ENCODE data around the gene UPF2. TPM values are rescaled to one million over a fixed set of nuclear protein-coding genes. Genes with fewer than 3 reads are reported as not detected.

UPF2 gene
- total and polyA plus RNA-seq, 2 of the 13 experiments (the other 11 are each of a cell fraction or from before 2014, with no cell fraction given), result 6.2 to 14.5 TPM

GRCh38 chr10:11881477-11882417, 160.9 kb downstream of the UPF2 start (continued):
- no peak for TF ChIP-seq ATF4 (CRISPR knock-in tag; IDR thresholded peaks at IDR 0.05)
- TF ChIP-seq ZNF550 (CRISPR knock-in tag; IDR thresholded peaks at IDR 0.05; ENCODE audit: borderline replicate concordance), result no peak
- no peak for TF ChIP-seq GATA4 (IDR thresholded peaks at IDR 0.05; ENCODE audit: borderline replicate concordance, low read depth)
- 0 out of 2 replicates have a peak, but pooled peaks have one; percentile 43 for TF ChIP-seq HIC2 (CRISPR knock-in tag; IDR thresholded peaks at IDR 0.05; ENCODE audit: low read depth)
- TF ChIP-seq ARNTL (CRISPR knock-in tag; IDR thresholded peaks at IDR 0.05), result no peak
- TF ChIP-seq SIX4 (CRISPR knock-in tag; IDR thresholded peaks at IDR 0.05), result no peak
- no peak for TF ChIP-seq MAZ (IDR thresholded peaks at IDR 0.05; ENCODE audit: borderline replicate concordance, low read depth, low read length)
- TF ChIP-seq MAZ (CRISPR knock-in tag; IDR thresholded peaks at IDR 0.05; ENCODE audit: low read depth), result no peak
- no peak for TF ChIP-seq ZNF343 (CRISPR knock-in tag; IDR thresholded peaks at IDR 0.05)
- no peak for TF ChIP-seq ZNF138 (CRISPR knock-in tag; IDR thresholded peaks at IDR 0.05; ENCODE audit: low read depth)
- TF ChIP-seq HBP1 (CRISPR knock-in tag; IDR thresholded peaks at IDR 0.05; ENCODE audit: low read depth), result no peak
- no peak for TF ChIP-seq ZNF713 (CRISPR knock-in tag; IDR thresholded peaks at IDR 0.05)
- TF ChIP-seq TGIF2 (CRISPR knock-in tag; IDR thresholded peaks at IDR 0.05), result 0 out of 2 replicates have a peak, but pooled peaks have one; percentile 47
- TF ChIP-seq RAD21 (CRISPR knock-in tag; IDR thresholded peaks at IDR 0.05), result peak; percentile 85
- no peak for TF ChIP-seq ZNF33B (CRISPR knock-in tag; IDR thresholded peaks at IDR 0.05)
- no peak for TF ChIP-seq ZSCAN22 (CRISPR knock-in tag; IDR thresholded peaks at IDR 0.05)
- TF ChIP-seq ZNF615 (CRISPR knock-in tag; IDR thresholded peaks at IDR 0.05; ENCODE audit: borderline replicate concordance), result no peak
- no peak for TF ChIP-seq ZNF503 (CRISPR knock-in tag; IDR thresholded peaks at IDR 0.05)
- no peak for TF ChIP-seq SNRNP70 (IDR thresholded peaks at IDR 0.05; ENCODE audit: low read depth, low read length)
- no peak for TF ChIP-seq ZFYVE20 (CRISPR knock-in tag; IDR thresholded peaks at IDR 0.05; ENCODE audit: borderline replicate concordance, low read depth)
- no peak for TF ChIP-seq ZNF235 (CRISPR knock-in tag; IDR thresholded peaks at IDR 0.05; ENCODE audit: borderline replicate concordance)
